ENCODE results near the gene GPR150. TPM values are rescaled to one million over a fixed set of nuclear protein-coding genes. Genes with fewer than 3 reads are reported as not detected.
A peak's percentile ranks its signal among the peaks of the same experiment; 100 is the strongest.
"Not testable (repeated sequence)": the region's sequence is repeated elsewhere in the genome, so short reads cannot be mapped to it uniquely, and the experiment has no call there.

Gene GPR150
- total RNA-seq, 3 donors from 2014 or later (not counting 1 experiment from before 2014, with no cell fraction given) = 0.63 to 0.97 (median 0.89) TPM

GRCh38 chr5:95644351-95645042, 24.6 kb downstream of the GPR150 start:
- 20% methylated on average over 4 of the region's 4 CpGs for WGBS (ENCODE audit: insufficient coverage)

GRCh38 chr5:95646226-95646568, 26.3 kb downstream of the GPR150 start:
- not testable (repeated sequence) for H3K36me3 ChIP-seq (ENCODE audit: control insufficient read depth, insufficient read depth, low read length); H3K36me3 Mint-ChIP-seq; ATAC-seq; H3K9me3 ChIP-seq (ENCODE audit: control insufficient read depth, insufficient read depth, low read length); H3K9me3 Mint-ChIP-seq; DNase-seq; H3K27me3 ChIP-seq (ENCODE audit: control insufficient read depth, insufficient read depth, low read length); H3K27me3 Mint-ChIP-seq (ENCODE audit: low read depth in 2 of 2)
- peaks cover 15% of the 10 kb centered on the region for H3K4me1 ChIP-seq (ENCODE audit: control insufficient read depth, insufficient read depth, low read length)
- Mint-ChIP-seq H3K27ac (peak overlapping the region; percentile 85 to 95), H3K4me1 (peaks cover 8 to 16% of the 10 kb centered on the region in 2 donors), H3K4me3 (peak overlapping the region; percentile 83)
- peak overlapping the region; percentile 25 for H3K4me3 ChIP-seq (ENCODE audit: low read length)
- H3K27ac ChIP-seq (ENCODE audit: low read length) = peak overlapping the region; percentile 91
- WGBS (ENCODE audit: insufficient coverage) = 95% methylated on average over 14 of the region's 17 CpGs
- intact Hi-C loops (cut with micrococcal nuclease) = loop anchor here (1.0 to 5.0 kb wide), 4 partner anchors 85 to 1291 kb away; partner anchors contain the start of genes ARSK, GLRX, LNPEP and RHOBTB3

More at GRCh38 chr5:95644351-95645042, 24.6 kb downstream of the GPR150 start:
- peak overlapping the region; percentile 22 for H3K27ac ChIP-seq (ENCODE audit: low read length)
- H3K36me3 Mint-ChIP-seq = no peaks in the 10 kb centered on the region
- peak overlapping the region; percentile 7 for H3K4me3 Mint-ChIP-seq
- H3K4me3 ChIP-seq (ENCODE audit: low read length) = no peak overlapping the region
- intact Hi-C loops (cut with micrococcal nuclease) = loop anchor here (5.0 kb wide), 4 partner anchors 178 to 1293 kb away; partner anchors contain the start of genes ELL2, GLRX and LNPEP
- H3K27me3 ChIP-seq (ENCODE audit: control insufficient read depth, insufficient read depth, low read length) = no peaks in the 10 kb centered on the region
- no peaks in the 10 kb centered on the region for H3K9me3 ChIP-seq (ENCODE audit: control insufficient read depth, insufficient read depth, low read length)
- peak overlapping the region; percentile 37 to 79 for H3K27ac Mint-ChIP-seq
- peak; percentile 2 for TF ChIP-seq CTCF (IDR thresholded peaks at IDR 0.05)
- DNase-seq (peak in 1 of 2 donors; percentile 76), ATAC-seq (no peak)
- peaks cover 15% of the 10 kb centered on the region for H3K4me1 ChIP-seq (ENCODE audit: control insufficient read depth, insufficient read depth, low read length)
- no peaks in the 10 kb centered on the region for H3K27me3 Mint-ChIP-seq (ENCODE audit: low read depth in 2 of 2)
- no peaks in the 10 kb centered on the region for H3K9me3 Mint-ChIP-seq
- H3K36me3 ChIP-seq (ENCODE audit: control insufficient read depth, insufficient read depth, low read length) = no peaks in the 10 kb centered on the region
- H3K4me1 Mint-ChIP-seq = peaks cover 8 to 16% of the 10 kb centered on the region in 2 donors

GRCh38 chr5:95646569-95647431, 26.9 kb downstream of the GPR150 start, which contains the start of gene RFESD:
Gene RFESD, plus strand, starts transcription at chr5:95646777. Its CDS starts 5,495 bp downstream, at chr5:95652272.
- peak within 1 kb of the TSS; percentile 85 to 95 for H3K27ac Mint-ChIP-seq
- no peaks in the 10 kb centered on the region for H3K27me3 Mint-ChIP-seq (ENCODE audit: low read depth in 2 of 2)
- peaks cover 8 to 16% of the 10 kb centered on the region in 2 donors for H3K4me1 Mint-ChIP-seq
- peak within 1 kb of the TSS; percentile 83 for H3K4me3 Mint-ChIP-seq
- WGBS (ENCODE audit: insufficient coverage) = under 1% methylated on average over 60 of the region's 60 CpGs
- Histone ChIP-seq H3K4me3 (ENCODE audit: low read length) (peak within 1 kb of the TSS; percentile 76), H3K27ac (ENCODE audit: low read length) (peak within 1 kb of the TSS; percentile 91), H3K36me3 (ENCODE audit: control insufficient read depth, insufficient read depth, low read length) (no peaks in the 10 kb centered on the region), H3K4me1 (ENCODE audit: control insufficient read depth, insufficient read depth, low read length) (peaks cover 15% of the 10 kb centered on the region), H3K27me3 (ENCODE audit: control insufficient read depth, insufficient read depth, low read length) (no peaks in the 10 kb centered on the region), H3K9me3 (ENCODE audit: control insufficient read depth, insufficient read depth, low read length) (no peaks in the 10 kb centered on the region)
- ATAC-seq = peak; percentile 95 to 99 (median 96)
- DNase-seq = peak; percentile 96 to 98
- intact Hi-C loops (cut with micrococcal nuclease) = loop anchor here (1.0 to 5.0 kb wide), 4 partner anchors 84 to 1291 kb away; partner anchors contain the start of genes ARSK, GLRX, LNPEP and RHOBTB3
- H3K9me3 Mint-ChIP-seq = no peaks in the 10 kb centered on the region
- no peak for TF ChIP-seq CTCF (IDR thresholded peaks at IDR 0.05)
- H3K36me3 Mint-ChIP-seq = no peaks in the 10 kb centered on the region
